ENCODE data around the gene SLC1A5.

GRCh38 chr19:46731584-46731983 is 56.8 kb downstream of the SLC1A5 start:
- TF ChIP-seq EZH2 (IDR thresholded peaks at IDR 0.05), result no peak
- TF ChIP-seq CTCF (IDR thresholded peaks at IDR 0.05), result no peak
- TF ChIP-seq EZH2phosphoT487 (IDR thresholded peaks at IDR 0.05), result no peak

Measured in neural progenitor cell (in vitro differentiated cells).